GM23338 (cell line): ENCODE data around the gene OR5M3. TPM values are rescaled to one million over a fixed set of nuclear protein-coding genes. Genes with fewer than 3 reads are reported as not detected.

Source experiments
- EZH2 ChIP-seq: fragments of 200-600 bp; sonication (generic); IDR thresholded peaks from one replicate; pipeline ENCODE4 v1.8.0; 2017; ENCODE audit warnings: antibody characterized with exemption, mild to moderate bottlenecking, low read depth; ENCODE audit not compliant: unreplicated experiment
- JUNB ChIP-seq: IDR thresholded peaks from one replicate; pipeline ENCODE4 v1.6.1; 2016; ENCODE audit warnings: antibody characterized with exemption; ENCODE audit not compliant: unreplicated experiment
- NANOG ChIP-seq: IDR thresholded peaks from 2 replicates; pipeline ENCODE4 v1.6.1; 2016; ENCODE audit warnings: antibody characterized with exemption, borderline replicate concordance
- ZNF331 ChIP-seq: fragments of 250-450 bp; sonication (Bioruptor Pico); IDR thresholded peaks from 2 replicates; pipeline ENCODE4 v1.5.0; 2020; ENCODE audit warnings: low read depth, mild to moderate bottlenecking, moderate library complexity
- polyA plus RNA-seq: library from polyadenylated mRNA; unstranded; fragments of >200 nt; fragmentation: Nextera tagmentation; extraction: Ambion mirVana; gene quantifications from 2 replicates; pipeline ENCODE4 v1.2.1, GENCODE V29; 2016
- total RNA-seq: library from RNA; depleted of rRNA; stranded (reverse); fragments of >200 nt; shearing (Covaris generic); gene quantifications from 2 replicates; pipeline ENCODE4 v1.2.3, GENCODE V29; 2014
- TF ChIP-seq, protein P1 (sequence below): fragments of 250-450 bp; sonication (Bioruptor Pico); IDR thresholded peaks from 2 replicates; pipeline ENCODE4 v1.5.0; 2020; ENCODE audit warnings: mild to moderate bottlenecking, moderate library complexity
- TF ChIP-seq, protein P2 (sequence below), 2 experiments: fragments of 200-600 bp in 1 of 2; sonication (generic) in 1 of 2; conservative IDR thresholded peaks; 2 replicates each; pipeline versions ENCODE4 v1.5.1 to v1.6.1; 2016 to 2017; ENCODE audit warnings: antibody characterized with exemption in 2 of 2, low read depth in 2 of 2, mild to moderate bottlenecking in 2 of 2, moderate library complexity in 1 of 2
- TF ChIP-seq, protein P3 (sequence below): IDR thresholded peaks from one replicate; pipeline ENCODE4 v1.6.1; 2018; ENCODE audit warnings: antibody characterized with exemption; ENCODE audit not compliant: unreplicated experiment

The OR5M3 gene
- total and polyA plus RNA-seq, 2 experiments from 2014 or later = not detected

DNA sequence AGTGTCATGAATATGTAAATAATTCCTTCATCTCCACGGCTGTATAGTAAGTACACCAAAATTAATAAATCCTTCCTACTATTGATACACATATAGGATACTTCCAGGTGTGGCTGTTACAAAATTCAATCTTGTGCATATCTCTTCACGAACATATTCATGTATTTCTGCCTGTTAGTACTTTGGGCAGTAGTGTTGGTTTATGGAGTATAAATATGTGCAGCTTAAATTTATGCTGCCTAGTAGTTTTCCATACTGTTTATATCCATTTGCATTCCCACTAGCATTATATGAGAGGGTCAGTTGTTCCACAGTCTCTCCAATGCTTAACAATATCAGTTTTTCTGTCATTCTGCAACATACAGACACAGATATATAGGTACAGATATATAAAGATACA, 22.0 kb upstream of the OR5M3 start (continued):
- TF ChIP-seq, protein P1, sequence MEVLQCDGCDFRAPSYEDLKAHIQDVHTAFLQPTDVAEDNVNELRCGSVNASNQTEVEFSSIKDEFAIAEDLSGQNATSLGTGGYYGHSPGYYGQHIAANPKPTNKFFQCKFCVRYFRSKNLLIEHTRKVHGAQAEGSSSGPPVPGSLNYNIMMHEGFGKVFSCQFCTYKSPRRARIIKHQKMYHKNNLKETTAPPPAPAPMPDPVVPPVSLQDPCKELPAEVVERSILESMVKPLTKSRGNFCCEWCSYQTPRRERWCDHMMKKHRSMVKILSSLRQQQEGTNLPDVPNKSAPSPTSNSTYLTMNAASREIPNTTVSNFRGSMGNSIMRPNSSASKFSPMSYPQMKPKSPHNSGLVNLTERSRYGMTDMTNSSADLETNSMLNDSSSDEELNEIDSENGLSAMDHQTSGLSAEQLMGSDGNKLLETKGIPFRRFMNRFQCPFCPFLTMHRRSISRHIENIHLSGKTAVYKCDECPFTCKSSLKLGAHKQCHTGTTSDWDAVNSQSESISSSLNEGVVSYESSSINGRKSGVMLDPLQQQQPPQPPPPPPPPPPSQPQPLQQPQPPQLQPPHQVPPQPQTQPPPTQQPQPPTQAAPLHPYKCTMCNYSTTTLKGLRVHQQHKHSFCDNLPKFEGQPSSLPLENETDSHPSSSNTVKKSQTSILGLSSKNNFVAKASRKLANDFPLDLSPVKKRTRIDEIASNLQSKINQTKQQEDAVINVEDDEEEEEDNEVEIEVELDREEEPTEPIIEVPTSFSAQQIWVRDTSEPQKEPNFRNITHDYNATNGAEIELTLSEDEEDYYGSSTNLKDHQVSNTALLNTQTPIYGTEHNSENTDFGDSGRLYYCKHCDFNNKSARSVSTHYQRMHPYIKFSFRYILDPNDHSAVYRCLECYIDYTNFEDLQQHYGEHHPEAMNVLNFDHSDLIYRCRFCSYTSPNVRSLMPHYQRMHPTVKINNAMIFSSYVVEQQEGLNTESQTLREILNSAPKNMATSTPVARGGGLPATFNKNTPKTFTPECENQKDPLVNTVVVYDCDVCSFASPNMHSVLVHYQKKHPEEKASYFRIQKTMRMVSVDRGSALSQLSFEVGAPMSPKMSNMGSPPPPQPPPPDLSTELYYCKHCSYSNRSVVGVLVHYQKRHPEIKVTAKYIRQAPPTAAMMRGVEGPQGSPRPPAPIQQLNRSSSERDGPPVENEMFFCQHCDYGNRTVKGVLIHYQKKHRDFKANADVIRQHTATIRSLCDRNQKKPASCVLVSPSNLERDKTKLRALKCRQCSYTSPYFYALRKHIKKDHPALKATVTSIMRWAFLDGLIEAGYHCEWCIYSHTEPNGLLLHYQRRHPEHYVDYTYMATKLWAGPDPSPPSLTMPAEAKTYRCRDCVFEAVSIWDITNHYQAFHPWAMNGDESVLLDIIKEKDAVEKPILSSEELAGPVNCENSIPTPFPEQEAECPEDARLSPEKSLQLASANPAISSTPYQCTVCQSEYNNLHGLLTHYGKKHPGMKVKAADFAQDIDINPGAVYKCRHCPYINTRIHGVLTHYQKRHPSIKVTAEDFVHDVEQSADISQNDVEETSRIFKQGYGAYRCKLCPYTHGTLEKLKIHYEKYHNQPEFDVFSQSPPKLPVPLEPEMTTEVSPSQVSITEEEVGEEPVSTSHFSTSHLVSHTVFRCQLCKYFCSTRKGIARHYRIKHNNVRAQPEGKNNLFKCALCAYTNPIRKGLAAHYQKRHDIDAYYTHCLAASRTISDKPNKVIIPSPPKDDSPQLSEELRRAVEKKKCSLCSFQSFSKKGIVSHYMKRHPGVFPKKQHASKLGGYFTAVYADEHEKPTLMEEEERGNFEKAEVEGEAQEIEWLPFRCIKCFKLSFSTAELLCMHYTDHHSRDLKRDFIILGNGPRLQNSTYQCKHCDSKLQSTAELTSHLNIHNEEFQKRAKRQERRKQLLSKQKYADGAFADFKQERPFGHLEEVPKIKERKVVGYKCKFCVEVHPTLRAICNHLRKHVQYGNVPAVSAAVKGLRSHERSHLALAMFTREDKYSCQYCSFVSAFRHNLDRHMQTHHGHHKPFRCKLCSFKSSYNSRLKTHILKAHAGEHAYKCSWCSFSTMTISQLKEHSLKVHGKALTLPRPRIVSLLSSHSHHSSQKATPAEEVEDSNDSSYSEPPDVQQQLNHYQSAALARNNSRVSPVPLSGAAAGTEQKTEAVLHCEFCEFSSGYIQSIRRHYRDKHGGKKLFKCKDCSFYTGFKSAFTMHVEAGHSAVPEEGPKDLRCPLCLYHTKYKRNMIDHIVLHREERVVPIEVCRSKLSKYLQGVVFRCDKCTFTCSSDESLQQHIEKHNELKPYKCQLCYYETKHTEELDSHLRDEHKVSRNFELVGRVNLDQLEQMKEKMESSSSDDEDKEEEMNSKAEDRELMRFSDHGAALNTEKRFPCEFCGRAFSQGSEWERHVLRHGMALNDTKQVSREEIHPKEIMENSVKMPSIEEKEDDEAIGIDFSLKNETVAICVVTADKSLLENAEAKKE (CRISPR knock-in tag) = no peak
- TF ChIP-seq, protein P2, sequence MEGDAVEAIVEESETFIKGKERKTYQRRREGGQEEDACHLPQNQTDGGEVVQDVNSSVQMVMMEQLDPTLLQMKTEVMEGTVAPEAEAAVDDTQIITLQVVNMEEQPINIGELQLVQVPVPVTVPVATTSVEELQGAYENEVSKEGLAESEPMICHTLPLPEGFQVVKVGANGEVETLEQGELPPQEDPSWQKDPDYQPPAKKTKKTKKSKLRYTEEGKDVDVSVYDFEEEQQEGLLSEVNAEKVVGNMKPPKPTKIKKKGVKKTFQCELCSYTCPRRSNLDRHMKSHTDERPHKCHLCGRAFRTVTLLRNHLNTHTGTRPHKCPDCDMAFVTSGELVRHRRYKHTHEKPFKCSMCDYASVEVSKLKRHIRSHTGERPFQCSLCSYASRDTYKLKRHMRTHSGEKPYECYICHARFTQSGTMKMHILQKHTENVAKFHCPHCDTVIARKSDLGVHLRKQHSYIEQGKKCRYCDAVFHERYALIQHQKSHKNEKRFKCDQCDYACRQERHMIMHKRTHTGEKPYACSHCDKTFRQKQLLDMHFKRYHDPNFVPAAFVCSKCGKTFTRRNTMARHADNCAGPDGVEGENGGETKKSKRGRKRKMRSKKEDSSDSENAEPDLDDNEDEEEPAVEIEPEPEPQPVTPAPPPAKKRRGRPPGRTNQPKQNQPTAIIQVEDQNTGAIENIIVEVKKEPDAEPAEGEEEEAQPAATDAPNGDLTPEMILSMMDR (conservative IDR thresholded peaks at IDR 0.05; ENCODE audit: low read depth in 2 of 2) = no peak
- TF ChIP-seq NANOG (no peak), ZNF331 (no peak), JUNB (no peak), EZH2 (no peak)
- TF ChIP-seq, protein P3, sequence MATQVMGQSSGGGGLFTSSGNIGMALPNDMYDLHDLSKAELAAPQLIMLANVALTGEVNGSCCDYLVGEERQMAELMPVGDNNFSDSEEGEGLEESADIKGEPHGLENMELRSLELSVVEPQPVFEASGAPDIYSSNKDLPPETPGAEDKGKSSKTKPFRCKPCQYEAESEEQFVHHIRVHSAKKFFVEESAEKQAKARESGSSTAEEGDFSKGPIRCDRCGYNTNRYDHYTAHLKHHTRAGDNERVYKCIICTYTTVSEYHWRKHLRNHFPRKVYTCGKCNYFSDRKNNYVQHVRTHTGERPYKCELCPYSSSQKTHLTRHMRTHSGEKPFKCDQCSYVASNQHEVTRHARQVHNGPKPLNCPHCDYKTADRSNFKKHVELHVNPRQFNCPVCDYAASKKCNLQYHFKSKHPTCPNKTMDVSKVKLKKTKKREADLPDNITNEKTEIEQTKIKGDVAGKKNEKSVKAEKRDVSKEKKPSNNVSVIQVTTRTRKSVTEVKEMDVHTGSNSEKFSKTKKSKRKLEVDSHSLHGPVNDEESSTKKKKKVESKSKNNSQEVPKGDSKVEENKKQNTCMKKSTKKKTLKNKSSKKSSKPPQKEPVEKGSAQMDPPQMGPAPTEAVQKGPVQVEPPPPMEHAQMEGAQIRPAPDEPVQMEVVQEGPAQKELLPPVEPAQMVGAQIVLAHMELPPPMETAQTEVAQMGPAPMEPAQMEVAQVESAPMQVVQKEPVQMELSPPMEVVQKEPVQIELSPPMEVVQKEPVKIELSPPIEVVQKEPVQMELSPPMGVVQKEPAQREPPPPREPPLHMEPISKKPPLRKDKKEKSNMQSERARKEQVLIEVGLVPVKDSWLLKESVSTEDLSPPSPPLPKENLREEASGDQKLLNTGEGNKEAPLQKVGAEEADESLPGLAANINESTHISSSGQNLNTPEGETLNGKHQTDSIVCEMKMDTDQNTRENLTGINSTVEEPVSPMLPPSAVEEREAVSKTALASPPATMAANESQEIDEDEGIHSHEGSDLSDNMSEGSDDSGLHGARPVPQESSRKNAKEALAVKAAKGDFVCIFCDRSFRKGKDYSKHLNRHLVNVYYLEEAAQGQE = no peak
